Germinal center (tissue), 1 donor: ENCODE measurements around the gene TP53TG3B.
"Not testable (repeated sequence)": the region's sequence is repeated elsewhere in the genome, so short reads cannot be mapped to it uniquely, and the experiment has no call there.

Experiments
- DNase-seq: peaks from one replicate; pipeline ENCODE4 v3.0.0; 2012; ENCODE audit warnings: mixed read lengths, low spot score

The TP53TG3B gene, protein sequence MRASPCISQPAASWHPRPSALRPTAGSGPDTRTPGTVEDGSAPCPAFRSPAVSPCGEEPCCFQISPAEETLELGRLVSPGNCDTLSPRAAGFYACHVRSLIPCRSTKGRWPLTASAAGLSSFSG

DNA sequence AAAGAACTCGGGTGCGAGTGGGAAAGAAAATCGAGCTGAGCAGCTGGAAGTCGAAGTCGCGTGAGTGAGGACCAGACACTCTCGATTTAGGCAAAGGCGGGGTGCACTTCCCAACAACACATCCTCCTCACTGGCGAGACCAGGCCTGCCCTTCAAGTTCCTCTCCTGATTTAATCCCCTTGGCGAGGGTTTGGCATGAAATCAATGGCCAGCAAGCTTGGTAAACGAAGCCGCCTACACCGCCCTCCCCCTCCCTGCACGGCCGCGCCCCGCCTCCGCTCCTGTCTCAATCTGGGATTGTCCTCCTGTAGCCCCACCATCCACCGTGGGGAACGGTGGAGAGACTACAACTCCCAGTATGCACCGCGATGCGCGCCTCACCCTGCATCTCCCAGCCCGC lies at the start of gene TP53TG3B:
Gene TP53TG3B, plus strand, starts transcription at position 301 of the 400 bp plus-strand sequence. Its CDS starts 68 bp downstream, at position 369.
- not testable (repeated sequence) for DNase-seq

DNA sequence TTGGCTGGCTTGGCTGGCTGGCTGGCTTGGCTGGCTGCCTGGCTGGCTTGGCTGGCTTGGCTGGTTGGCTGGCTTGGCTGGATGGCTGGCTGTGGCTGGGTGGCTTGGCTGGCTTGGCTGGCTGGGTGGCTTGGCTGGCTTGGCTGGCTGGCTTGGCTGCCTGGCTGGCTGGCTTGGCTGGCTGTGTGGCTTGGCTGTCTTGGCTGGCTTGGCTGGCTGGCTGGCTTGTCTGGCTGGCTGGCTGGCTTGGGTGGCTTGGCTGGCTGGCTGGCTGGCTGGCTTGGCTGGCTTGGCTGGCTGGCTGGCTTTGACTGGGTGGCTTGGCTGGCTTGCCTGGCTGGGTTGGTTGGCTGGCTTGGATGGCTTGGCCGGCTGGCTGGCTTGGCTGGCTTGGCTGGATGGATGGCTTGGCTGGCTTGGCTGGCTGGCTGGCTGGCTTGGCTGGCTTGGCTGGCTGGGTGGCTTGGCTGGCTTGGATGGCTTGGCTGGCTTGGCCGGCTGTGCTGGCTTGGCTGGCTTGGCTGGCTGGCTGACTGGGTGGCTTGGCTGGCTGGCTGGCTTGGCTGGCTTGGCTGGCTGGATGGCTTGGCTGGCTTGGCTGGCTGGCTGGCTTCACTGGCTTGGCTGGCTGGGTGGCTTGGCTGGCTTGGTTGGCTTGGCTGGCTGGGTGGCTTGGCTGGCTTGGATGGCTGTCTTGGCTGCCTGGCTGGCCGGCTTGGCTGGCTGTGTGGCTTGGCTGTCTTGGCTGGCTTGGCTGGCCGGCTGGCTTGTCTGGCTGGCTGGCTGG lies 24.2 kb upstream of the TP53TG3B start:
- DNase-seq, result not testable (repeated sequence)

DNA sequence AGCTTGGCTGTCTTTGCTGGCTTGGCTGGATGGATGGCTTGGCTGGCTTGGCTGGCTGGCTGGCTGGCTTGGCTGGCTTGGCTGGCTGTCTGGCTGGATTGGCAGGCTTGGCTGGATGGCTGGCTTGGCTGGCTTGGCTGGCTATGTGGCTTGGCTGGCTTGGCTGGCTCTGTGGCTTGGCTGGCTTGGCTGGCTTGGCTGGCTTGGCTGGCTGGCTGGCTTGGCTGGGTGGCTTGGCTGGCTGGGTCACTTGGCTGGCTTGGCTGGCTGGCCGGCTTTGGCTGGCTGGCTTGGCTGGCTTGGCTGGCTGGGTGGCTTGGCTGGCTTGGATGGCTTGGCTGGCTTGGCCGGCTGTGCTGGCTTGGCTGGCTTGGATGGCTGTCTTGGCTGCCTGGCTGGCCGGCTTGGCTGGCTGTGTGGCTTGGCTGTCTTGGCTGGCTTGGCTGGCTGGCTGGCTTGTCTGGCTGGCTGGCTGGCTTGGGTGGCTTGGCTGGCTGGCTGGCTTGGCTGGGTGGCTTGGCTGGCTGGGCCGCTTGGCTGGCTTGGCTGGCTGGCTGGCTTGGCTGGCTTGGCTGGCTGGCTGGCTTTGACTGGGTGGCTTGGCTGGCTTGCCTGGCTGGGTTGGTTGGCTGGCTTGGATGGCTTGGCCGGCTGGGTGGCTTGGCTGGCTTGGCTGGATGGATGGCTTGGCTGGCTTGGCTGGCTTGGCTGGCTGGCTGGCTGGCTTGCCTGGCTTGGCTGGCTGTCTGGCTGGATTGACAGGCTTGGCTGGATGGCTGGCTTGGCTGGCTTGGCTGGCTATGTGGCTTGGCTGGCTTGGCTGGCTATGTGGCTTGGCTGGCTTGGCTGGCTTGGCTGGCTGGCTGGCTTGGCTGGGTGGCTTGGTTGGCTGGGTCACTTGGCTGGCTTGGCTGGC lies 22.8 kb upstream of the TP53TG3B start:
- not testable (repeated sequence) for DNase-seq

DNA sequence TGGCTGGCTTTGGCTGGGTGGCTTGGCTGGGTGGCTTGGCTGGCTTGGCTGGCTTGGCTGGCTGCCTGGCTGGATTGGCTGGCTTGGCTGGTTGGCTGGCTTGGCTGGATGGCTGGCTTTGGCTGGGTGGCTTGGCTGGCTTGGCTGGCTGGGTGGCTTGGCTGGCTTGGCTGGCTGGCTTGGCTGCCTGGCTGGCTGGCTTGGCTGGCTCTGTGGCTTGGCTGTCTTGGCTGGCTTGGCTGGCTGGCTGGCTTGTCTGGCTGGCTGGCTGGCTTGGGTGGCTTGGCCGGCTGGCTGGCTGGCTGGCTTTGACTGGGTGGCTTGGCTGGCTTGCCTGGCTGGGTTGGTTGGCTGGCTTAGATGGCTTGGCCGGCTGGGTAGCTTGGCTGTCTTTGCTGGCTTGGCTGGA lies 22.1 kb upstream of the TP53TG3B start:
- not testable (repeated sequence) for DNase-seq

DNA sequence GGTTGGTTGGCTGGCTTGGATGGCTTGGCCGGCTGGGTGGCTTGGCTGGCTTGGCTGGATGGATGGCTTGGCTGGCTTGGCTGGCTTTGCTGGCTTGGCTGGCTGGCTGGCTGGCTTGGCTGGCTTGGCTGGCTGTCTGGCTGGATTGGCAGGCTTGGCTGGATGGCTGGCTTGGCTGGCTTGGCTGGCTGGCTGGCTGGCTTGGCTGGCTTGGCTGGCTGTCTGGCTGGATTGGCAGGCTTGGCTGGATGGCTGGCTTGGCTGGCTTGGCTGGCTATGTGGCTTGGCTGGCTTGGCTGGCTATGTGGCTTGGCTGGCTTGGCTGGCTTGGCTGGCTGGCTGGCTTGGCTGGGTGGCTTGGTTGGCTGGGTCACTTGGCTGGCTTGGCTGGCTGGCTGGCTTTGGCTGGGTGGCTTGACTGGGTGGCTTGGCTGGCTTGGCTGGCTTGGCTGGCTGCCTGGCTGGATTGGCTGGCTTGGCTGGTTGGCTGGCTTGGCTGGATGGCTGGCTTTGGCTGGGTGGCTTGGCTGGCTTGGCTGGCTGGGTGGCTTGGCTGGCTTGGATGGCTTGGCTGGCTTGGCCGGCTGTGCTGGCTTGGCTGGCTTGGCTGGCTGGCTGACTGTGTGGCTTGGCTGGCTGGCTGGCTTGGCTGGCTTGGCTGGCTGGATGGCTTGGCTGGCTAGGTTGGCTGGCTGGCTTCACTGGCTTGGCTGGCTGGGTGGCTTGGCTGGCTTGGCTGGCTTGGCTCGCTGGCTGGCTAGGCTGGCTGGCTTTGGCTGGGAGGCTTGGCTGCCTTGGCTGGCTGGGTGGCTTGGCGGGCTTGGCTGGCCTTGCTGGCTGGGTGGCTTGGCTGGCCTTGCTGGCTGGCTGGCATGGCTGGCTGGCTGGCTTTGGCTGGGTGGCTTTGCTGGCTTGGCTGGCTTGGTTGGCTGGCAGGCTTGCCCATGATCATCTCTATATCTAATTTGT lies 21.3 kb upstream of the TP53TG3B start:
- DNase-seq, result not testable (repeated sequence)
